Transverse colon (tissue), 4 donors: ENCODE data around the gene BMERB1. TPM values are rescaled to one million over a fixed set of nuclear protein-coding genes. Genes with fewer than 3 reads are reported as not detected.

Source experiments
- DNase-seq: peaks from one replicate; pipeline ENCODE4 v3.0.0-alpha.2; 2019
- H3K27ac ChIP-seq, 4 donors: fragments of 200-600 bp; sonication (generic); 2 replicates each; pipeline ENCODE4 v1.5.1; 2016 to 2018; ENCODE audit warnings: inconsistent platforms in 4 of 4
- H3K27me3 ChIP-seq: fragments of 200-600 bp; sonication (generic); 2 replicates; pipeline ENCODE4 v1.5.1; 2017; ENCODE audit warnings: inconsistent platforms
- H3K36me3 ChIP-seq, 4 donors: fragments of 200-600 bp; sonication (generic); 2 replicates each; pipeline ENCODE4 v1.5.1; 2017 to 2019; ENCODE audit warnings: inconsistent platforms in 4 of 4
- H3K4me1 ChIP-seq, 4 donors: fragments of 200-600 bp; sonication (generic); 2 replicates each; pipeline ENCODE4 v1.5.1; 2017 to 2020; ENCODE audit warnings: inconsistent platforms in 4 of 4
- H3K4me3 ChIP-seq, 4 donors: fragments of 200-600 bp; sonication (generic); 1 replicate in 1 of 4; 2 replicates in 3 of 4; pipeline versions ENCODE4 v1.5.1 to v1.6.1; 2017 to 2019; ENCODE audit warnings: inconsistent platforms in 4 of 4
- H3K9me3 ChIP-seq, 2 donors: fragments of 200-600 bp; sonication (generic); 2 replicates each; pipeline ENCODE4 v1.5.1; 2017 to 2019; ENCODE audit warnings: inconsistent platforms in 2 of 2
- CTCF ChIP-seq, 5 experiments: fragments of 200-600 bp in 3 of 5; fragments of 450-650 bp in 2 of 5; sonication (generic) in 3 of 5; IDR thresholded peaks; 1 replicate in 2 of 5; 2 replicates in 3 of 5; pipeline ENCODE4 v1.5.1; 2016 to 2017; ENCODE audit warnings: antibody characterized with exemption in 5 of 5, inconsistent platforms in 3 of 5, mild to moderate bottlenecking in 2 of 5, moderate library complexity in 1 of 5
- EP300 ChIP-seq: sonication (generic); formaldehyde crosslinking; IDR thresholded peaks from one replicate; pipeline ENCODE4 v1.6.1; 2017; ENCODE audit warnings: antibody characterized with exemption, low read depth
- POLR2A ChIP-seq: fragments of 450-650 bp; IDR thresholded peaks from one replicate; pipeline ENCODE4 v1.6.1; 2016; ENCODE audit warnings: antibody characterized with exemption, mild to moderate bottlenecking, moderate library complexity
- POLR2AphosphoS5 ChIP-seq, 3 donors: sonication (generic); formaldehyde crosslinking; IDR thresholded peaks; one replicate each; pipeline ENCODE4 v1.6.1; 2016; ENCODE audit warnings: antibody characterized with exemption in 3 of 3
- WGBS, 2 donors: methylation state at CpG; one replicate each; pipeline ENCODE4 v1.1.5; 2018; ENCODE audit warnings: low coverage in 1 of 2; 5-methylcytosine and 5-hydroxymethylcytosine counted together
- in situ Hi-C, 4 donors: fragments of 200-750 bp; cut with MboI; loops; one replicate each; pipeline versions ENCODE4 v1.15.0 to v1.15.1; 2017; ENCODE audit warnings: low sequenced_read_pairs in 3 of 4, low pct_ligation_motif_present in 1 of 4, low pct_unique_long_range_greater_than_20kb in 1 of 4
- intact Hi-C: fragments of 100-400 bp; cut with DNase I; formaldehyde crosslinking; loops from one replicate; pipeline ENCODE4 v1.15.1; 2023; ENCODE audit warnings: low total_unique reads
- total RNA-seq, 4 donors: library from RNA; depleted of rRNA; stranded (reverse); fragments of >200 nt; gene quantifications; one replicate each; pipeline ENCODE4 v1.1.0, GENCODE V29; 2016

Gene BMERB1
- total RNA-seq, 4 donors from 2014 or later = 8.6 to 65.1 (median 14.1) TPM

DNA sequence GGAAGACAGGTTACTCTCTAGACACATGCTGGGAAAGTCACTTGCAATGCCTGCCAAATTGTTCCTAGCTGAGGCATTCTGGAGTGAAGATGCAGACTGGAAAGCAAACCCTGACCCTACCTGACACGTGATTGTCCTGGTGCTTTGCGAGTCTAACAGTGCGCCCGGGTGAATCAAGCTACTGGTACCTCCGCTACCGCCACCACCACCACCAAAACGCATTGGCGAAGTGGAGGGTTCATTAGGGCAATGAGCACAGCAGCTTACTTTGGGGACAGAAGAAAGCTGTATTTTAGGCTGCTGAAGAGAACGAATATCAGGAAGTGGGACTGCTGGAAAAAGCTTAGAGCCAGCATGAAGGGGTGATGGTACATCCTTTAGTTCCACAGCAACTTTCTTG is 201.5 kb downstream of the BMERB1 start:
- 91% methylated on average over 9 of the region's 9 CpGs; no CpG with 5 or more reads in 1 of the 2 donors for WGBS, 2 donors
- Histone ChIP-seq H3K36me3 (peaks cover 0 to 75% (median 32%) of the 10 kb centered on the region in 4 donors), H3K9me3 (no peaks in the 10 kb centered on the region), H3K27me3 (no peaks in the 10 kb centered on the region), H3K27ac (no peak overlapping the region), H3K4me1 (peaks cover 0 to 7% (median 6%) of the 10 kb centered on the region in 4 donors), H3K4me3 (no peak overlapping the region)
- intact Hi-C loops (no loop called here), in situ Hi-C loops (no loop called here)
- no peak for TF ChIP-seq POLR2A
- TF ChIP-seq CTCF (IDR thresholded peaks at IDR 0.05) = no peak
- no peak for TF ChIP-seq POLR2AphosphoS5 (IDR thresholded peaks at IDR 0.05)
- TF ChIP-seq EP300 = no peak
- no peak for DNase-seq

- Histone ChIP-seq H3K27me3 (no peaks in the 10 kb centered on the region), H3K9me3 (no peaks in the 10 kb centered on the region), H3K36me3 (peaks cover 0 to 70% (median 29%) of the 10 kb centered on the region in 4 donors), H3K4me1 (peaks cover under 1 to 12% (median 11%) of the 10 kb centered on the region in 4 donors), H3K4me3 (no peak overlapping the region), H3K27ac (no peak overlapping the region)
- intact Hi-C loops (no loop called here), in situ Hi-C loops (no loop called here)
- no peak for DNase-seq
- no peak for TF ChIP-seq POLR2AphosphoS5 (IDR thresholded peaks at IDR 0.05)
- no peak for TF ChIP-seq POLR2A
- no peak for TF ChIP-seq CTCF (IDR thresholded peaks at IDR 0.05)
- no peak for TF ChIP-seq EP300
Measured at GRCh38 chr16:15636392-15636873, 202.0 kb downstream of the BMERB1 start.

Other genes starting within 250 kb of the BMERB1 start
- gene NPIPA5, start 56.3 kb upstream of the BMERB1 start, total RNA-seq = 10 to 100 TPM in 2 of 4 donors, 1 to 10 TPM in 1, not detected in 1; 6.3 to 39.4 (median 10.8) TPM
- gene MPV17L, start 38.8 kb upstream of the BMERB1 start, total RNA-seq = 1 to 10 TPM in 3 of 4 donors, under 1 TPM in 1; 0.37 to 6.3 (median 4.6) TPM
- gene MARF1, start 208.6 kb downstream of the BMERB1 start, total RNA-seq = 10 to 100 TPM; 32.0 to 52.6 (median 41.1) TPM
- 10 to 100 TPM; 21.0 to 47.6 (median 36.3) TPM for gene NDE1, start 215.7 kb downstream of the BMERB1 start, total RNA-seq